H1 (cell line): ENCODE measurements around the gene SLC12A5. TPM values are rescaled to one million over a fixed set of nuclear protein-coding genes. Genes with fewer than 3 reads are reported as not detected.

ENCODE experiments used
- ASH2L ChIP-seq: fragments of 200-600, 300-600 bp; sonication (generic); IDR thresholded peaks from one replicate; pipeline ENCODE4 v1.7.1; 2017; ENCODE audit warnings: low read length
- CBX8 ChIP-seq: fragments of 300-800, 300-1000 bp; sonication (generic); IDR thresholded peaks from 2 replicates; pipeline ENCODE4 v1.7.1; 2016; ENCODE audit warnings: low read depth, low read length, borderline replicate concordance
- CHD1 ChIP-seq: IDR thresholded peaks from 2 replicates; pipeline ENCODE4 v1.6.1; 2012; ENCODE audit warnings: low read depth, low read length, improper control_type of control experiment
- CHD2 ChIP-seq: IDR thresholded peaks from 2 replicates; pipeline ENCODE4 v1.6.1; 2012; ENCODE audit warnings: low read length, improper control_type of control experiment
- EZH2 ChIP-seq: fragments of 200-600 bp; sonication (generic); IDR thresholded peaks from 2 replicates; pipeline ENCODE4 v1.7.1; 2012; ENCODE audit warnings: low read depth, mild to moderate bottlenecking, moderate library complexity, low read length, inconsistent platforms; ENCODE audit not compliant: severe bottlenecking
- GABPA ChIP-seq: IDR thresholded peaks from 2 replicates; pipeline ENCODE4 v1.6.1; 2011; ENCODE audit warnings: mild to moderate bottlenecking, low read length, moderate library complexity, borderline replicate concordance; ENCODE audit not compliant: insufficient read depth
- KDM1A ChIP-seq: fragments of 200-600, 300-600 bp; sonication (generic); IDR thresholded peaks from 2 replicates; pipeline ENCODE4 v1.7.1; 2016; ENCODE audit warnings: mild to moderate bottlenecking, low read length, borderline replicate concordance
- MAFK ChIP-seq: IDR thresholded peaks from 2 replicates; pipeline ENCODE4 v1.6.1; 2012; ENCODE audit warnings: low read depth, mild to moderate bottlenecking, improper control_type of control experiment, low read length
- PHF8 ChIP-seq: fragments of 200-600 bp; sonication (generic); conservative IDR thresholded peaks from 2 replicates; pipeline ENCODE4 v1.7.1; 2012; ENCODE audit warnings: low read depth, mild to moderate bottlenecking, inconsistent platforms, low read length, moderate library complexity
- POLR2AphosphoS5 ChIP-seq: IDR thresholded peaks from 2 replicates; pipeline ENCODE4 v1.6.1; 2011; ENCODE audit warnings: low read depth, low read length
- RBBP5 ChIP-seq: IDR thresholded peaks from 2 replicates; pipeline ENCODE4 v1.7.1; 2012; ENCODE audit warnings: low read depth, mild to moderate bottlenecking, inconsistent platforms, low read length, moderate library complexity, borderline replicate concordance
- SIN3A ChIP-seq, 2 experiments: IDR thresholded peaks in 1 of 2; conservative IDR thresholded peaks in 1 of 2; 2 replicates each; pipeline ENCODE4 v1.6.1; 2011 to 2012; ENCODE audit warnings: low read length in 2 of 2, improper control_type of control experiment in 1 of 2, low read depth in 1 of 2, mild to moderate bottlenecking in 1 of 2
- SIRT6 ChIP-seq: IDR thresholded peaks from one replicate; pipeline ENCODE4 v1.7.1; 2012; ENCODE audit warnings: low read length, inconsistent platforms
- SP2 ChIP-seq: IDR thresholded peaks from 2 replicates; pipeline ENCODE4 v1.6.1; 2012; ENCODE audit warnings: mild to moderate bottlenecking, low read length, inconsistent platforms
- YY1 ChIP-seq: IDR thresholded peaks from 2 replicates; pipeline ENCODE4 v1.6.1; 2011; ENCODE audit warnings: low read depth, mild to moderate bottlenecking, low read length
- polyA plus RNA-seq, 7 experiments: library from polyadenylated mRNA; depleted of rRNA in 3 of 7; stranded (reverse) in 5 of 7; unstranded in 2 of 7; fragments of >200 nt in 5 of 7; fragments of 200-250 nt in 2 of 7; gene quantifications; 1 replicate in 5 of 7; 2 replicates in 1 of 7; 4 replicates in 1 of 7; pipeline versions ENCODE4 v1.2.1 to v1.2.3, GENCODE V29; 2011 to 2013; ENCODE audit warnings: missing spikeins in 2 of 7, mixed read lengths in 2 of 7
- total RNA-seq: library from RNA; stranded (reverse); fragmentation: NEBNext Ultra II Directional; extraction: Animal tissue kit (Norgen Biotek cat#: 25700); gene quantifications from 2 replicates; pipeline ENCODE4 v1.2.1, GENCODE V29; 2021
- TF ChIP-seq, protein P1 (sequence below): IDR thresholded peaks from 2 replicates; pipeline ENCODE4 v1.6.1; 2011; ENCODE audit warnings: low read depth, mild to moderate bottlenecking, low read length; ENCODE audit not compliant: insufficient read depth
- TF ChIP-seq, protein P2 (sequence below): IDR thresholded peaks from 2 replicates; pipeline ENCODE4 v1.6.1; 2012; ENCODE audit warnings: low read length, inconsistent platforms

The SLC12A5 gene
- total and polyA plus RNA-seq, 2 of the 8 experiments (the other 6 are each of a cell fraction or from before 2014, with no cell fraction given): 1.9 to 7.3 TPM

DNA sequence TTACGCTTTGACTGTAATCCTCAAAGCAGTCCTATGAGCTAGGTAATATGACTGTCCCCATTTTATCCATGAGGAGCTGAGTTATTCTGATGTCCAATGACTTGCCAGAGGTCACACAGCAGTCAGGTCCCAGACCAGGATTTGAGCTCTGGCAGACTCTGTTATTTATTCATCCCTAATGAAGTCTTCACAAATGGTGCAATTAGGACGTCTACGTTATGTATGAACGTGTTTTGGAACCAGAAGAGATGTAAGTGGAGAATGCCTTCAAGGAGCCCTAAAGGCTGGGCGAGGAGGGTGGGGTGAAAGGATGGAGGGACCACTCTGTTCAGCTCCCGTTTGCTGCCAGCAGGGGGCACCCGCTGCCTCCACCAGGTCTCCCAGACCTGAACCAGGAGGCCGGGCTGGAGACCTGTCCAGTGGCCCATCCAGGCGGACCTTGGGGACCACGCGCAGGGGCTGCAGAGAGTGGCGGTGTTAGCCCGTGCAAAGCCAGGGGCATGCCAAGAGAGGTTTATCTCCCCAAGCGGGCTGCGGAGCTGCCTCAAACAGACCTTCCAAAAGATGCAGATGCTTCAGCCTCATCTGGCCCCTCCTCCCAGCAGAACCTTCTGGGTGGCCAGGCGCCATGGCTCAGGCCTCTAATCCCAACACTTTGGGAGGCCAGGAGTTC lies 41.8 kb upstream of the SLC12A5 start (continued):
- TF ChIP-seq, protein P1, sequence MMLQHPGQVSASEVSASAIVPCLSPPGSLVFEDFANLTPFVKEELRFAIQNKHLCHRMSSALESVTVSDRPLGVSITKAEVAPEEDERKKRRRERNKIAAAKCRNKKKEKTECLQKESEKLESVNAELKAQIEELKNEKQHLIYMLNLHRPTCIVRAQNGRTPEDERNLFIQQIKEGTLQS: no peak
- TF ChIP-seq, protein P2, sequence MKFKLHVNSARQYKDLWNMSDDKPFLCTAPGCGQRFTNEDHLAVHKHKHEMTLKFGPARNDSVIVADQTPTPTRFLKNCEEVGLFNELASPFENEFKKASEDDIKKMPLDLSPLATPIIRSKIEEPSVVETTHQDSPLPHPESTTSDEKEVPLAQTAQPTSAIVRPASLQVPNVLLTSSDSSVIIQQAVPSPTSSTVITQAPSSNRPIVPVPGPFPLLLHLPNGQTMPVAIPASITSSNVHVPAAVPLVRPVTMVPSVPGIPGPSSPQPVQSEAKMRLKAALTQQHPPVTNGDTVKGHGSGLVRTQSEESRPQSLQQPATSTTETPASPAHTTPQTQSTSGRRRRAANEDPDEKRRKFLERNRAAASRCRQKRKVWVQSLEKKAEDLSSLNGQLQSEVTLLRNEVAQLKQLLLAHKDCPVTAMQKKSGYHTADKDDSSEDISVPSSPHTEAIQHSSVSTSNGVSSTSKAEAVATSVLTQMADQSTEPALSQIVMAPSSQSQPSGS: no peak
- TF ChIP-seq YY1 (0 out of 2 replicates have a peak, but pooled peaks have one; percentile 25), POLR2AphosphoS5 (no peak), CHD2 (no peak), SIN3A (conservative IDR thresholded peaks at IDR 0.05 in 1 of 2, IDR thresholded peaks at IDR 0.05 in 1 of 2; ENCODE audit: low read depth in 1 of 2, low read length in 2 of 2) (0 out of 4 replicates have a peak, but pooled peaks of 1 of the 2 experiments have one; percentile 38), GABPA (0 out of 2 replicates have a peak, but pooled peaks have one; percentile 25), SIRT6 (no peak), PHF8 (no peak), EZH2 (no peak), RBBP5 (no peak), CHD1 (no peak), MAFK (no peak), KDM1A (peak; percentile 58; the same call in 1 of the 2 replicates), ASH2L (no peak), SP2 (no peak), CBX8 (no peak)
